ENCODE data around the gene EXOC4. TPM values are rescaled to one million over a fixed set of nuclear protein-coding genes. Genes with fewer than 3 reads are reported as not detected.

Gene EXOC4
- total RNA-seq, 4 donors from 2014 or later, result 36.6 to 64.0 (median 57.4) TPM

GRCh38 chr7:133591704-133592340 lies 338.9 kb downstream of the EXOC4 start:
- Histone ChIP-seq H3K36me3 (no peaks in the 10 kb centered on the region), H3K27me3 (no peaks in the 10 kb centered on the region), H3K4me3 (no peak overlapping the region), H3K4me1 (no peaks in the 10 kb centered on the region), H3K9me3 (no peaks in the 10 kb centered on the region), H3K27ac (replicated peaks in 1 of 4) (no peak overlapping the region)
- no peak for TF ChIP-seq POLR2A (IDR thresholded peaks at IDR 0.05; ENCODE audit: low read depth)
- TF ChIP-seq EP300 (IDR thresholded peaks at IDR 0.05), result no peak
- no peak for TF ChIP-seq POLR2AphosphoS5 (IDR thresholded peaks at IDR 0.05)
- no peak for TF ChIP-seq CTCF (IDR thresholded peaks at IDR 0.05)
- no peak for DNase-seq (ENCODE audit: extremely low spot score)
- intact Hi-C loops (cut with DNase I), result no loop called here
- WGBS, result 96% methylated on average over 4 of the region's 4 CpGs

- TF ChIP-seq POLR2AphosphoS5 (IDR thresholded peaks at IDR 0.05) (no peak), CTCF (IDR thresholded peaks at IDR 0.05) (no peak)
- Histone ChIP-seq H3K27me3 (no peaks in the 10 kb centered on the region), H3K36me3 (no peaks in the 10 kb centered on the region), H3K27ac (replicated peaks in 1 of 4) (no peak overlapping the region), H3K9me3 (no peaks in the 10 kb centered on the region), H3K4me1 (no peaks in the 10 kb centered on the region), H3K4me3 (no peak overlapping the region)
- intact Hi-C loops (cut with DNase I), result no loop called here
- DNase-seq (ENCODE audit: extremely low spot score), result no peak
Measured at GRCh38 chr7:133593561-133593960, 340.7 kb downstream of the EXOC4 start.

GRCh38 chr7:133601617-133602016 lies 348.7 kb downstream of the EXOC4 start:
- no peaks in the 10 kb centered on the region for H3K27me3 ChIP-seq
- no peak for DNase-seq (ENCODE audit: extremely low spot score)
- H3K27ac ChIP-seq (replicated peaks in 1 of 4), result no peak overlapping the region
- peaks cover 0 to 6% (median 2%) of the 10 kb centered on the region in 4 donors for H3K4me1 ChIP-seq
- intact Hi-C loops (cut with DNase I), result no loop called here
- no peaks in the 10 kb centered on the region for H3K36me3 ChIP-seq
- no peaks in the 10 kb centered on the region for H3K9me3 ChIP-seq
- WGBS, result 70% methylated on average over 2 of the region's 2 CpGs
- H3K4me3 ChIP-seq, result no peak overlapping the region
- TF ChIP-seq POLR2AphosphoS5 (IDR thresholded peaks at IDR 0.05) (no peak), EP300 (IDR thresholded peaks at IDR 0.05) (no peak), POLR2A (IDR thresholded peaks at IDR 0.05; ENCODE audit: low read depth) (no peak)

- no peak for DNase-seq (ENCODE audit: extremely low spot score)
- Histone ChIP-seq H3K4me1 (peaks cover 0 to 6% (median 2%) of the 10 kb centered on the region in 4 donors), H3K27ac (replicated peaks in 1 of 4) (no peak overlapping the region), H3K36me3 (no peaks in the 10 kb centered on the region), H3K9me3 (no peaks in the 10 kb centered on the region), H3K27me3 (no peaks in the 10 kb centered on the region), H3K4me3 (no peak overlapping the region)
- intact Hi-C loops (cut with DNase I), result no loop called here
- no peak for TF ChIP-seq POLR2AphosphoS5 (IDR thresholded peaks at IDR 0.05)
- TF ChIP-seq EP300 (IDR thresholded peaks at IDR 0.05), result no peak
- no peak for TF ChIP-seq CTCF (IDR thresholded peaks at IDR 0.05)
- TF ChIP-seq POLR2A (IDR thresholded peaks at IDR 0.05; ENCODE audit: low read depth), result no peak
- WGBS, result 74% methylated on average over 4 of the region's 4 CpGs
Measured at GRCh38 chr7:133602291-133602690, 349.4 kb downstream of the EXOC4 start.

GRCh38 chr7:133606991-133607390 lies 354.1 kb downstream of the EXOC4 start:
- 87% methylated on average over 4 of the region's 4 CpGs for WGBS
- no peak for DNase-seq (ENCODE audit: extremely low spot score)
- intact Hi-C loops (cut with DNase I), result no loop called here

More at GRCh38 chr7:133606991-133607390, 354.1 kb downstream of the EXOC4 start:
- no peak for TF ChIP-seq EP300 (IDR thresholded peaks at IDR 0.05)
- no peak for TF ChIP-seq POLR2AphosphoS5 (IDR thresholded peaks at IDR 0.05)
- TF ChIP-seq CTCF (IDR thresholded peaks at IDR 0.05), result no peak
- no peak for TF ChIP-seq POLR2A (IDR thresholded peaks at IDR 0.05; ENCODE audit: low read depth)
- Histone ChIP-seq H3K27me3 (no peaks in the 10 kb centered on the region), H3K4me3 (no peak overlapping the region), H3K36me3 (no peaks in the 10 kb centered on the region), H3K4me1 (no peaks in the 10 kb centered on the region), H3K9me3 (no peaks in the 10 kb centered on the region), H3K27ac (replicated peaks in 1 of 4) (no peak overlapping the region)
